SK-N-SH (cell line): ENCODE results near the gene MMP28.

ENCODE experiments used
- CTCF ChIP-seq: fragments of 200-600 bp; sonication (generic); IDR thresholded peaks from 2 replicates; pipeline ENCODE4 v1.6.1; 2017; ENCODE audit warnings: antibody characterized with exemption, mild to moderate bottlenecking, moderate library complexity
- EP300 ChIP-seq, 2 experiments: IDR thresholded peaks; 2 replicates each; pipeline versions ENCODE4 v1.4.0 to v1.6.1; 2012; ENCODE audit warnings: borderline replicate concordance in 1 of 2, low read depth in 1 of 2, low read length in 1 of 2
- FOXJ3 ChIP-seq: sonication (generic); formaldehyde crosslinking; IDR thresholded peaks from 2 replicates; pipeline ENCODE4 v1.5.1; 2020; ENCODE audit warnings: mild to moderate bottlenecking, missing genetic modification reagents
- JUND ChIP-seq: IDR thresholded peaks from 2 replicates; pipeline ENCODE4 v1.4.0; 2012
- MAX ChIP-seq: IDR thresholded peaks from 2 replicates; pipeline ENCODE4 v1.4.0; 2012; ENCODE audit warnings: low read depth
- PBX3 ChIP-seq: IDR thresholded peaks from 2 replicates; pipeline ENCODE4; 2012
- POLR2AphosphoS5 ChIP-seq: IDR thresholded peaks from 2 replicates; pipeline ENCODE4 v1.6.1; 2012; ENCODE audit warnings: low read depth, low read length
- RFX5 ChIP-seq: IDR thresholded peaks from 2 replicates; pipeline ENCODE4 v1.6.1; 2012; ENCODE audit warnings: mild to moderate bottlenecking, improper control_type of control experiment, low read length
- SIN3A ChIP-seq: IDR thresholded peaks from 2 replicates; pipeline ENCODE4 v1.6.1; 2012; ENCODE audit warnings: low read depth, mild to moderate bottlenecking, low read length, moderate library complexity, borderline replicate concordance
- SMC3 ChIP-seq: IDR thresholded peaks from 2 replicates; pipeline ENCODE4 v1.6.1; 2012; ENCODE audit warnings: low read depth, low read length, improper control_type of control experiment
- TAF1 ChIP-seq: IDR thresholded peaks from 2 replicates; pipeline ENCODE4 v1.6.1; 2012; ENCODE audit warnings: low read depth, mild to moderate bottlenecking, low read length, moderate library complexity, borderline replicate concordance
- USF1 ChIP-seq: IDR thresholded peaks from 2 replicates; pipeline ENCODE4 v1.4.0; 2012; ENCODE audit warnings: low read depth, borderline replicate concordance
- YY1 ChIP-seq: IDR thresholded peaks from 2 replicates; pipeline ENCODE4 v1.4.0; 2012; ENCODE audit warnings: low read depth, mild to moderate bottlenecking
- ZBTB33 ChIP-seq: IDR thresholded peaks from 2 replicates; pipeline ENCODE4 v1.4.0; 2012; ENCODE audit warnings: low read depth, borderline replicate concordance

- TF ChIP-seq CTCF (no peak), ZBTB33 (no peak), SIN3A (no peak), PBX3 (no peak), YY1 (no peak), FOXJ3 (CRISPR knock-in tag) (no peak), TAF1 (no peak), RFX5 (no peak), MAX (no peak), SMC3 (no peak), EP300 (IDR thresholded peaks at IDR 0.05; ENCODE audit: borderline replicate concordance in 1 of 2, low read depth in 1 of 2, low read length in 1 of 2) (no peak), POLR2AphosphoS5 (no peak), USF1 (no peak), JUND (no peak)
These were observed 52.5 kb downstream of the MMP28 start for GRCh38 chr17:35742896-35743477.
